Fibroblast of lung (primary cell): ENCODE measurements around the gene FHL2. TPM values are rescaled to one million over a fixed set of nuclear protein-coding genes. Genes with fewer than 3 reads are reported as not detected.
"Not testable (repeated sequence)": the region's sequence is repeated elsewhere in the genome, so short reads cannot be mapped to it uniquely, and the experiment has no call there.

Experiments
- DNase-seq, 2 donors: peaks; one replicate each; pipeline versions ENCODE4 v3.0.0 to v3.0.0-alpha.2; 2010; ENCODE audit warnings: low read depth in 2 of 2
- H2AFZ ChIP-seq: 2 replicates; pipeline ENCODE4 v1.5.1; 2012; ENCODE audit warnings: low read length, control low read depth, inconsistent platforms
- H3K27ac ChIP-seq: 2 replicates; pipeline ENCODE4 v1.5.1; 2011; ENCODE audit warnings: low read length, control low read depth; ENCODE audit not compliant: insufficient read depth
- H3K27me3 ChIP-seq: 2 replicates; pipeline ENCODE4 v1.5.1; 2011; ENCODE audit warnings: mild to moderate bottlenecking, low read length; ENCODE audit not compliant: control insufficient read depth, insufficient read depth
- H3K36me3 ChIP-seq: 2 replicates; pipeline ENCODE4 v1.5.1; 2011; ENCODE audit warnings: low read length; ENCODE audit not compliant: control insufficient read depth, insufficient read depth
- H3K4me1 ChIP-seq: 2 replicates; pipeline ENCODE4 v1.5.1; 2011; ENCODE audit warnings: low read length; ENCODE audit not compliant: control insufficient read depth, insufficient read depth; ENCODE audit errors: extremely low read depth
- H3K4me2 ChIP-seq: 2 replicates; pipeline ENCODE4 v1.5.1; 2011; ENCODE audit warnings: low read length, control low read depth; ENCODE audit not compliant: insufficient read depth; ENCODE audit errors: extremely low read depth
- H3K4me3 ChIP-seq, 4 experiments: fragments of 200-600 bp in 1 of 4; sonication (generic) in 1 of 4; replicated peaks in 1 of 4; 2 replicates each; pipeline ENCODE4 v1.5.1; 2011 to 2016; ENCODE audit warnings: low read length in 4 of 4, low read depth in 3 of 4, mild to moderate bottlenecking in 3 of 4, control low read depth in 2 of 4, inconsistent platforms in 1 of 4, mixed read lengths in 1 of 4; ENCODE audit not compliant: insufficient read depth in 1 of 4; ENCODE audit errors: control extremely low read depth in 1 of 4
- H3K79me2 ChIP-seq: 2 replicates; pipeline ENCODE4 v1.5.1; 2012; ENCODE audit warnings: mild to moderate bottlenecking, low read length, inconsistent platforms; ENCODE audit not compliant: control insufficient read depth, insufficient read depth
- H3K9ac ChIP-seq: 2 replicates; pipeline ENCODE4 v1.5.1; 2011; ENCODE audit warnings: mild to moderate bottlenecking, low read length, control low read depth; ENCODE audit not compliant: insufficient read depth
- H3K9me3 ChIP-seq: 2 replicates; pipeline ENCODE4 v1.5.1; 2012; ENCODE audit warnings: low read depth, low read length; ENCODE audit not compliant: control insufficient read depth, insufficient read depth
- H4K20me1 ChIP-seq: 2 replicates; pipeline ENCODE4 v1.5.1; 2011; ENCODE audit warnings: low read length; ENCODE audit not compliant: control insufficient read depth, insufficient read depth; ENCODE audit errors: extremely low read depth
- CTCF ChIP-seq, 2 donors: IDR thresholded peaks in 1 of 2; conservative IDR thresholded peaks in 1 of 2; 1 replicate in 1 of 2; 2 replicates in 1 of 2; pipeline ENCODE4 v1.5.1; 2011 to 2012; ENCODE audit warnings: low read length in 2 of 2, control low read depth in 1 of 2, inconsistent platforms in 1 of 2, low read depth in 1 of 2, mild to moderate bottlenecking in 1 of 2
- EZH2 ChIP-seq: IDR thresholded peaks from 2 replicates; pipeline ENCODE4 v1.5.1; 2012; ENCODE audit warnings: low read length, control low read depth, mild to moderate bottlenecking; ENCODE audit errors: missing control alignments
- polyA plus RNA-seq, 2 donors: library from polyadenylated mRNA; depleted of rRNA in 1 of 2; stranded (reverse) in 1 of 2; unstranded in 1 of 2; fragments of >200 nt; gene quantifications; 2 replicates each; pipeline ENCODE4 v1.2.1, GENCODE V29; 2011 to 2012; ENCODE audit warnings: missing spikeins in 1 of 2
- total RNA-seq: library from RNA; depleted of rRNA; stranded (reverse); fragments of >200 nt; gene quantifications from 2 replicates; pipeline ENCODE4 v1.2.1, GENCODE V29; 2014

FHL2 gene
- total and polyA plus RNA-seq, 2 donors (not counting 1 experiment from before 2014, with no cell fraction given): 144 to 421 TPM

- H3K9me3 ChIP-seq: no peaks in the 10 kb centered on the region
- H2AFZ ChIP-seq: peak overlapping the region; percentile 75
- H4K20me1 ChIP-seq: no peaks in the 10 kb centered on the region
- H3K27me3 ChIP-seq: no peaks in the 10 kb centered on the region
- peak overlapping the region; percentile 55 for H3K27ac ChIP-seq
- no peak for TF ChIP-seq EZH2
- TF ChIP-seq CTCF (conservative IDR thresholded peaks at IDR 0.05 in 1 of 2, IDR thresholded peaks at IDR 0.05 in 1 of 2; ENCODE audit: low read depth in 1 of 2, low read length in 2 of 2): no peak
- H3K79me2 ChIP-seq: peaks cover 25% of the 10 kb centered on the region
- H3K4me1 ChIP-seq: peaks cover 16% of the 10 kb centered on the region
- H3K36me3 ChIP-seq: no peaks in the 10 kb centered on the region
- H3K4me3 ChIP-seq: peak overlapping the region; percentile 44 to 93 (median 68)
- H3K9ac ChIP-seq: peak overlapping the region; percentile 36
- DNase-seq: no peak
- peak overlapping the region; percentile 97 for H3K4me2 ChIP-seq
Measured at GRCh38 chr2:105329197-105329554, 69.7 kb downstream of the FHL2 start.

GRCh38 chr2:105328281-105329196, 70.3 kb downstream of the FHL2 start:
- Histone ChIP-seq H3K9me3 (no peaks in the 10 kb centered on the region), H4K20me1 (no peaks in the 10 kb centered on the region), H2AFZ (peak overlapping the region; percentile 75), H3K4me2 (peak overlapping the region; percentile 97), H3K4me1 (peaks cover 16% of the 10 kb centered on the region), H3K79me2 (peaks cover 25% of the 10 kb centered on the region), H3K27ac (peak overlapping the region; percentile 55), H3K4me3 (peak overlapping the region; percentile 44 to 93 (median 68)), H3K27me3 (no peaks in the 10 kb centered on the region), H3K9ac (peak overlapping the region; percentile 36), H3K36me3 (no peaks in the 10 kb centered on the region)
- peak; percentile 26 to 46 for DNase-seq
- TF ChIP-seq EZH2 (no peak), CTCF (conservative IDR thresholded peaks at IDR 0.05 in 1 of 2, IDR thresholded peaks at IDR 0.05 in 1 of 2; ENCODE audit: low read depth in 1 of 2, low read length in 2 of 2) (no peak)

GRCh38 chr2:105327690-105328089, 71.2 kb downstream of the FHL2 start:
- Histone ChIP-seq H3K4me1 (peaks cover 16% of the 10 kb centered on the region), H3K4me3 (no peak overlapping the region), H3K27ac (no peak overlapping the region)

GRCh38 chr2:105327271-105327670, 71.6 kb downstream of the FHL2 start:
- Histone ChIP-seq H3K4me1 (peaks cover 16% of the 10 kb centered on the region), H3K79me2 (peaks cover 31% of the 10 kb centered on the region)
- not testable (repeated sequence) for H3K9me3 ChIP-seq, H4K20me1 ChIP-seq, DNase-seq, H3K36me3 ChIP-seq, H2AFZ ChIP-seq, H3K4me2 ChIP-seq, H3K27ac ChIP-seq, H3K9ac ChIP-seq, H3K27me3 ChIP-seq, H3K4me3 ChIP-seq

More at GRCh38 chr2:105327690-105328089, 71.2 kb downstream of the FHL2 start:
- no peaks in the 10 kb centered on the region for H3K9me3 ChIP-seq
- H3K27me3 ChIP-seq: no peaks in the 10 kb centered on the region
- H3K79me2 ChIP-seq: peaks cover 30% of the 10 kb centered on the region
- H3K36me3 ChIP-seq: no peaks in the 10 kb centered on the region
- no peaks in the 10 kb centered on the region for H4K20me1 ChIP-seq
- H3K9ac ChIP-seq: no peak overlapping the region
- H3K4me2 ChIP-seq: no peak overlapping the region
- TF ChIP-seq EZH2 (no peak), CTCF (conservative IDR thresholded peaks at IDR 0.05 in 1 of 2, IDR thresholded peaks at IDR 0.05 in 1 of 2; ENCODE audit: low read depth in 1 of 2, low read length in 2 of 2) (no peak)
- H2AFZ ChIP-seq: no peak overlapping the region
- DNase-seq: no peak
